Measurements from ENCODE around the gene USP51. TPM values are rescaled to one million over a fixed set of nuclear protein-coding genes. Genes with fewer than 3 reads are reported as not detected.
"Not testable (repeated sequence)": the region's sequence is repeated elsewhere in the genome, so short reads cannot be mapped to it uniquely, and the experiment has no call there.

The USP51 gene
- polyA plus RNA-seq, 1 donor (not counting 4 experiments of a cell fraction or from before 2014, with no cell fraction given), result 0.28 TPM

- Histone ChIP-seq H3K9me3 (ENCODE audit: control insufficient read depth, low read depth, low read length) (no peaks in the 10 kb centered on the region), H3K4me1 (ENCODE audit: control insufficient read depth, extremely low read depth, insufficient read depth, low read length) (no peaks in the 10 kb centered on the region), H3K9me1 (ENCODE audit: control insufficient read depth, extremely low read depth, insufficient read depth, low read length) (no peaks in the 10 kb centered on the region), H3K9ac (ENCODE audit: control insufficient read depth, extremely low read depth, insufficient read depth, low read length) (no peak overlapping the region), H3K27me3 (ENCODE audit: control insufficient read depth, extremely low read depth, insufficient read depth, low read length) (no peaks in the 10 kb centered on the region), H4K20me1 (ENCODE audit: control insufficient read depth, extremely low read depth, insufficient read depth, low read length) (no peaks in the 10 kb centered on the region), H2AFZ (ENCODE audit: control insufficient read depth, low read length) (no peak overlapping the region), H3K4me2 (ENCODE audit: control insufficient read depth, extremely low read depth, insufficient read depth, low read depth, low read length) (no peak overlapping the region), H3K27ac (ENCODE audit: control insufficient read depth, insufficient read depth, low read length) (no peak overlapping the region), H3K79me2 (ENCODE audit: control insufficient read depth, insufficient read depth, low read length) (no peaks in the 10 kb centered on the region), H3K4me3 (ENCODE audit: control insufficient read depth in 2 of 3, extremely low read depth in 1 of 3, insufficient read depth in 2 of 3, low read depth in 1 of 3, low read length in 3 of 3) (no peak overlapping the region), H3K36me3 (ENCODE audit: control insufficient read depth in 2 of 2, extremely low read depth in 1 of 2, insufficient read depth in 2 of 2, low read length in 2 of 2) (no peaks in the 10 kb centered on the region)
- dilution Hi-C loops (cut with MboI; ENCODE audit: extremely low pct_ligation_motif_present, low sequenced_read_pairs), result no loop called here
- peak in 1 of 3 experiments; percentile 18 for TF ChIP-seq CTCF (optimal IDR thresholded peaks at IDR 0.05 in 1 of 3, IDR thresholded peaks at IDR 0.05 in 1 of 3, conservative IDR thresholded peaks at IDR 0.05 in 1 of 3; ENCODE audit: extremely low read depth in 1 of 3, insufficient read depth in 2 of 3, low read length in 3 of 3)
- TF ChIP-seq EZH2 (IDR thresholded peaks at IDR 0.05; ENCODE audit: low read length), result no peak
- DNase-seq (ENCODE audit: low read depth, low spot score) (no peak), FAIRE-seq (no peak)
Observed at GRCh38 chrX:55450259-55450658, 39.4 kb downstream of the USP51 start.

GRCh38 chrX:55443468-55443867 is 46.2 kb downstream of the USP51 start:
- H3K4me1 ChIP-seq (ENCODE audit: control insufficient read depth, extremely low read depth, insufficient read depth, low read length); H2AFZ ChIP-seq (ENCODE audit: control insufficient read depth, low read length); H3K79me2 ChIP-seq (ENCODE audit: control insufficient read depth, insufficient read depth, low read length); H3K9me1 ChIP-seq (ENCODE audit: control insufficient read depth, extremely low read depth, insufficient read depth, low read length); DNase-seq (ENCODE audit: low read depth, low spot score); H3K9ac ChIP-seq (ENCODE audit: control insufficient read depth, extremely low read depth, insufficient read depth, low read length); dilution Hi-C loops (cut with MboI; ENCODE audit: extremely low pct_ligation_motif_present, low sequenced_read_pairs); FAIRE-seq; H3K36me3 ChIP-seq (ENCODE audit: control insufficient read depth in 2 of 2, extremely low read depth in 1 of 2, insufficient read depth in 2 of 2, low read length in 2 of 2); H3K4me3 ChIP-seq (ENCODE audit: control insufficient read depth in 2 of 3, extremely low read depth in 1 of 3, insufficient read depth in 2 of 3, low read depth in 1 of 3, low read length in 3 of 3); H4K20me1 ChIP-seq (ENCODE audit: control insufficient read depth, extremely low read depth, insufficient read depth, low read length); H3K27ac ChIP-seq (ENCODE audit: control insufficient read depth, insufficient read depth, low read length); H3K9me3 ChIP-seq (ENCODE audit: control insufficient read depth, low read depth, low read length); H3K27me3 ChIP-seq (ENCODE audit: control insufficient read depth, extremely low read depth, insufficient read depth, low read length); H3K4me2 ChIP-seq (ENCODE audit: control insufficient read depth, extremely low read depth, insufficient read depth, low read depth, low read length): not testable (repeated sequence)

Small RNA genes within 50 kb of the gene (small RNA-seq; reads per million reads assigned to genes)
- gene MIR4536-2 (ENCODE audit: insufficient read length in 3 of 3, low read depth in 3 of 3, low replicate concordance in 1 of 3), result 0 to 0.33 (median 0) reads per million in 3 experiments

Other genes with a start within 250 kb of the USP51 start
- gene PAGE3, start 224.9 kb downstream of the USP51 start, polyA plus RNA-seq, result not detected in 3 replicates
- 5.8 to 6.7 TPM (median 6.2 TPM) in 3 replicates for gene MAGEH1, start 37.7 kb downstream of the USP51 start, polyA plus RNA-seq
- not detected in 3 replicates for gene FOXR2, start 133.6 kb upstream of the USP51 start, polyA plus RNA-seq
- 10.2 to 28.5 TPM (median 18.9 TPM) in 3 replicates for gene RRAGB, start 227.9 kb upstream of the USP51 start, polyA plus RNA-seq

Data from keratinocyte (primary cell).